Loucy (cell line): ENCODE measurements around the gene TANGO6.

ENCODE experiments used
- CTCF ChIP-seq: fragments of 200-600 bp; sonication (generic); conservative IDR thresholded peaks from 2 replicates; pipeline ENCODE4 v1.5.1; 2014; ENCODE audit warnings: mild to moderate bottlenecking, antibody characterized with exemption, low read length
- EZH2phosphoT487 ChIP-seq: fragments of 200-600 bp; IDR thresholded peaks from 2 replicates; pipeline ENCODE4 v1.6.1; 2018; ENCODE audit warnings: antibody characterized with exemption, mild to moderate bottlenecking, moderate library complexity, borderline replicate concordance

GRCh38 chr16:68900009-68900408, 56.7 kb downstream of the TANGO6 start:
- TF ChIP-seq CTCF (no peak), EZH2phosphoT487 (no peak)
